HG03103 (cell line): ENCODE data around the gene C1orf159.
A peak's percentile ranks its signal among the peaks of the same experiment; 100 is the strongest.
"Not testable (repeated sequence)": the region's sequence is repeated elsewhere in the genome, so short reads cannot be mapped to it uniquely, and the experiment has no call there.

Source experiments
- ATAC-seq: cut with Tn5 transposase; IDR thresholded peaks from one replicate; pipeline ENCODE4 v1.9.1; 2021; ENCODE audit warnings: low read depth; ENCODE audit not compliant: unreplicated experiment

Gene C1orf159

DNA sequence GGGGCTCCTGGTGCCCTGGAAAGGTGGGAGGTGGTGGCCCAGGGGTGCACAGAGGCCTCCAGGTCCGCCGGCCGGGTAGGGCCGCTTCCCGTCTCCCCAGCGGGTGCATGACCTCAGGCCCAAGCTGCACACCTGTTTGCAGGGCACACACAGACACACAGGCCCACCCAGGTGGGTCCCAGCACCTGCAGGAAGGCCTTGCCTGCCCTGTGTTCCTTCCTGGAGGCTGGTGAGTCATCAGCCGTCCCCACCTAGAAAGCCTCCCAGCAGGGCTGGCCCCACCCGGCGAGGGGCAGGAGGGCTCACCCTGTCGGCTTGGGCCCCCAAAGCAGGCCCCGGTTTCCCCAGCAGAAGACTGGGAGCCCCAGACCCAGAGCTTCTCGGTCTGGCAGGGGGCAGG is 34.2 kb upstream of the C1orf159 start:
- no peak for ATAC-seq

DNA sequence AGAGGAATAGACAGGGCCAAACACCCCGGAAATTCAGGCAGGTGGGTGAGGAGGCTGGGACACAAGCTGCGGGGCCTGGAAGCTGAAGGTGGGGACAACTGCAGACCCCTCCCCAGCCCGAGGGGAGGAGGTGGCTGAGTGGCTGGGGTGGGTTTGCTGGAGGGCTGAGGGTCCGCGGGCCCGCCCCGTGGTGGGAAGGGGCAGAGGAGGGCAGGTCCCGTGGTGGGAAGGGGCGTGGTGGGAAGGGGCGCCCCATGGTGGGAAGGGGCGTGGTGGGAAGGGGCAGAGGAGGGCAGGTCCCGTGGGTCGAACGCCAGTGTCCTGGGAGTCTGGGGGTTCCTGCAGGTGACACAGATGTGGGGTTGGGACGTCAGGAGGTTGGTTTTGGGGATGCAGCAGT is 33.5 kb upstream of the C1orf159 start:
- ATAC-seq, result no peak

DNA sequence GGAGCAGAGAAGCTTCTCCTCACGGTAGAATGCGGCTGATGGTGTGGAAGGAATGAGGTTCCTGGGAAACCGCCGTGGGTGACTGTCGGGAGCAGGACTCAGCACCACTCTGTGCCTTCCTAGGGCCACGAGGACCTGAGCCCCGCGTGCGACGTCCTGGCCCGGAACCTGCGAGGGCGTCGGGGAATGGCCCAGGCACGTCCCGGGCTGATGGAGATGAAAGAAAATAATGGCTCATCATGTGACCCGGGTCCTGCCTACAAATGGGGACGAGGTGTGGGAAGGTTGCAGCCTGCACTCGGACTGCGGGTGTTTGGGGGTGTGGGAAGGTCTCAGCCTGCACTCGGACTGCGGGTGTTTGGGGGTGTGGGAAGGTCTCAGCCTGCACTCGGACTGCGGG is 32.7 kb upstream of the C1orf159 start:
- ATAC-seq, result no peak

DNA sequence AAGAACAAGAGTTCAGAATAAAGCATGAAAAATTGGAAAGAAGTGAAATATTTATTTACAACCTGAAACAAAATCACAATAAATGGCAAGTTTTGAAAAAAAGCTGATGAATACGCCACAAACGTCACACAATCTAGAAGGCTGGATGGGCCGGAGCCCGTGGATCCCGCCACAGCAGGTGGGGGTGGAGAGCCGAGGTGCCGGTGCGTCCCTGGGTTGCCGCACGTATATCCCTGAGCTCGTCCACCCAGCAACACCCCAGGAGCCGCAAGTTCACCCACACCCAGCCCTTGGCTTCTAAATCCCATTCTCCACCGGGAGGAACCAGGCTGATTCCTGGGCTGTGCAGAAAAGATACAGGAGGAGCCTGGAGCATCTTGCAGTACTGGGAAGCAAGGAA is 32.2 kb upstream of the C1orf159 start:
- no peak for ATAC-seq

DNA sequence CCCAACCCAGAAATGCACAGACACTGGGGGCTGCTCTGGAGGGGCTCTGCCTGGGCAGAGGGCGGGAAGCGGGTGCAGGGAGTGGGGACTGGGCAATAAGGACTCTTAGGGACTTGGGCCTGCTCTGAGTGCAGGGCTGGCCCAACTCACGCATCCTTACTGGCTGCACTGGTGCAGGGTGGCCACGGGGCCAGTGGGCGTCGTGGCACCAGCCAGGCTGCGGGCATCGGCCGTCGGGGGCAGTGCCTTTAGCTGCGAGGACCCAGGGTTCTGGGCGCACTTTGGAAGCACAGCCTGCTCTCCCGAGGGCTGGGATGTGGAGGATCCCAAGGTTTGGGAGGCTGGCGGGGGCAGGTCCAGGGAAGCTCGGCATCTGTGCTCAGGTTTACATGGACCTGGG is 30.7 kb upstream of the C1orf159 start:
- ATAC-seq, result no peak

DNA sequence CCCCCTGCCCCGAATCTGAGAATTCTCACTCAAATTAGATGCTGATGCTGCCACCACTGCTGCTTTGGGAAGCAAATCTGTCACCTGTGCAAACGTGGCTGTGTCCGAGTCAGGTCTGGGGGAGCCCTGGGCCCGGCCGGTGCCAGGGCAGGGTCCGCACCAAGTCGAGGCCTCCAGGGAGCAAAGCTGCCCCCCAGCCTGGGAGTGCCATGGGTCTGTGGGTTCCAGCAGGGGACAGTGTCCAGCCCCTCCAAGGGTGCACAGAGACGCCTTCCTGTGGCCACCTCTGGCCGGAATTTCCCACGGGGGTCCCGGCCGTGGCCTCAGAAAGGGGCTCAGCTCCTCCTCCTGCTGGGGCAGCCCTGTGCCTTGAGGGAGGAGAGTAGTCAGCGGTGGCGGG is 30.1 kb upstream of the C1orf159 start:
- no peak for ATAC-seq

DNA sequence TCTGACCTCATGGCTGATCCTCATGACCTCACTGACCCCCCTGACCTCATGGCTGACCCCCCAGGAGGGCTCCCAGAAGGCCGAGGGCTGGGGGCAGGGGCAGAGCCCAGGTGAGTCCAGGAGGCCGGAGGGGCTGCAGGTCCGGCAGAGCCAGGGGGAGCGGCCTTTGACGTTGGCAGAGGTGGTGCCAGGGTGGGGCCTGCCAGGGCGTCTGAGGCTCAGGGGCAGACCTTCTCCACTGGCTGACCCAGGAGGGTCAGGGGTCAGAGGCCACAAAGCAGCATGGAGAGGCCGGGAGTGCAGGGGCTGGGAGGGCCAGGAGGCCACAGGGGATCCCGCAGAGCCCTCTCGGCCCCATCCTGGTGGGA is 29.6 kb upstream of the C1orf159 start:
- ATAC-seq, result no peak

DNA sequence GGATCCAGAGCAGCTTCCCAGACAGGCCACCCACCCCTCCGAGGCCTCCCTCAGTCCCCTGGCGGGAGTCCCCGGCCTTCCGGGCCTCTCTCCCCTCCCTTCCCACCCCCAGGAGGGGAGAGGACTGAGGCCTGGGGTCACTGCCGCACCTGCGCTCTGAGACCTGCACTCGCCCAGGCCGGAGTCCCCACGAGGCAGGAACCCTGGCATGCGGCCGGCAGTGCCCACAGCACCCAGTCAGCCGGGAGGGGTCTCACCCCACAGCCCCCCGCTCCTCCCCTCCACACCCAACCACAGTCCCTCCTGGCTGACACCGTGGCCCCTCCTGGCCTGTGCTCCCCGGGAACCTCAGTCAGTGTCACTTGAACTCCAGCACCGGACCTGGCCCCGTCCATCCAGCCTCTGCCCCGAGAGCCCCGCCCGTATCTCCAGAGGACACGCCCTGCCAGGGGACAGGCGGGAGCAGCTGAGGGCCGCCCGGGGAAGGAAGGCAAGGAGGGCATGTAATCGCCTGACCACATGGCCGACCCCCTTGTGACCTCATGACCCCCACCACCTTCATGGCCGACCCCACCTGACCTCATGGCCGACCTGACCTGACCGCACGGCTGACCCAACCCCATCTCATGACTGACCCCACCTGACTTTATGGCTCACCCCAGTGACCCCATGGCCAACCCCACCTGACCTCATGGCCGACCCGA is 29.1 kb upstream of the C1orf159 start:
- no peak for ATAC-seq

DNA sequence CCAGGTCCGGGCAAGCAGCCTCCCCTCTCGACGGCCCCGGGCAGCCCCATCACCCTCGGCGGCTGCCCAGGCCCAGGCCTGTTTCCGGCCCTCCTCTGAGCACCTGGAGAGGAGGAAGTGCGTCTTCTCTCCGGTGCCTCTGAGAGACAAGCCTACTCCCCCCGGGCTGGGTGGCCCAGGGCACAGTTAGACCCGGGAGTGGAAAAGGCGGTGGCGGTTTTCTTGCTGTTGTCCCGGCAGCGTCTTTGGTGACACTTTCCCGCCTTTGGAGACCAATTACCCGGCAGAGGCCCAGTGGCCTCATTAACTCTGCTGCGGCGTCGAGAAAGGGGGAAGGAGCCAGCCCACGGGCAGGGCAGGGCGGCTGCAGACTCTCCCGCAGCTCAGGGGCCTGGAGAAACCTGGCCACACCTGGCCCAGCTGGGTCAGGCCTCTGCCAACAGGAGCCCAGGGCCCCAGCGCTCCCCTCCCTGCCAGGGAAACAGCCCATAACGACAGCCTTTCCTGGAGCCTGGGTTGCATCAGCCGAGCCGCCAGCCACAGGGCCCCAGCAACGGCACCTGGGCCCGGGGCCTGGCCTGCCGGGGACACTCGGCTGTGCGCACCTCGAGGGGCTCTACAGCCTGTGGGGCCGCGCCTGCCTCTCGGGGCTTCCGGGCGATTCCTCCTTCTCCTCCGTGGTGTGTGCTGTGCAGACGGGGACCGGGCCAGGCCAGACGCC is 28.4 kb upstream of the C1orf159 start:
- no peak for ATAC-seq

DNA sequence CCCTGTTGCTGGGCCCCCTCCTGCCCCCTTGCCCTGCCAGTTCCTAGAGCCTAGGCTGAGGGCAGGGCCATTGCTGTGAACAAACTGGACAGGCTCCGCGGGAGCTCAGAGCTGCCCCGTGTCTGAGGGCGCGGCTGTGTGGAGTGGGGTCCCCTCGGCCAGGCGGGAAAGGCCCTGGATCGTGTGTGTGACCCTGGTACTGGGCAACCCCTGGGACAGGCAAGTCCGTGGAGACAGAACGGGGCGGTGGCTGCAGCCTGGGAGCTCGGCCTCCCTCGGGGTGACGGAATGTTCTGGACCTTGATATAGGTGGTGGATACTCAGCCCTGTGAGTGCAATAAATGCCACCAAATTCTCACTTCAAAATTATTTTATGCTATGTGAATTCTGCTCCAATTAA is 27.7 kb upstream of the C1orf159 start:
- no peak for ATAC-seq

DNA sequence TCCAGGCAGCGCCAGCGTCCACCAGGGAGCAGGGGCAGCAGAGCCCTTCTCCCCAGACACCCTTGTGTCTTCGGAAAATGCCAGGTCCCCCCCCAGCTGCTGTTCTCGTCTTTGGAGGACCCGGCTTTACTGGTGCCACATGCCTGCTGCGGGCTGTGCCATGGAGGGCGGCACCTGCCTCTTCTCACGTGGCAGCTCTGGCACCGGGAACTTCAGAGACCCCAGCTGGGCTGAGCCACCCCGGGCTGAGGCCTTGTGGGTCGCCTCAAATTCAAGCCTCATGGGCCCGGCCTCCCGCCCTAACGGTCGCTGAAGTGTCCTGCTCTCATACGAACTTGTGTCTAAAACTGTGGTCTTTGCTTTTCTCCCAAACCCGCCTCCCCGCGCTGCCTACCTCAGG is 27.0 kb upstream of the C1orf159 start:
- no peak for ATAC-seq

DNA sequence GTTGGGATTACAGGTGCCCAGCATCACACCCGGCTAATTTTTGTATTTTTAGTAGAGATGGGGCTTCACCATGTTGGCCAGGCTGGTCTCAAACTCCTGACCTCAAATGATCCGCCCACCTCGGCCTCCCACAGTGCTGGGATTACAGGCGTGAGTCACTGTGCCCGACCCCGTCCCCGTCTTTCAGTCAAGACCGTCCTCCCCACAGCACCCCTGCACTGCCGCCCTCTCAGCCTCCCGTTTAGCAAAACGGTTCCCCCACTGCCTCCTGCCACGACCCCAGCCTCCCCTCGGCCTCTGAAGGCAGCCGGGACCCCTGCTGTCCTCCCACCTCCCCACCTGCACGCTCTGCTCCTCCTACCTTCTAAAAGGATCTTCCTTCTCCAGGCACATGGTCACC is 26.5 kb upstream of the C1orf159 start:
- ATAC-seq, result not testable (repeated sequence)

DNA sequence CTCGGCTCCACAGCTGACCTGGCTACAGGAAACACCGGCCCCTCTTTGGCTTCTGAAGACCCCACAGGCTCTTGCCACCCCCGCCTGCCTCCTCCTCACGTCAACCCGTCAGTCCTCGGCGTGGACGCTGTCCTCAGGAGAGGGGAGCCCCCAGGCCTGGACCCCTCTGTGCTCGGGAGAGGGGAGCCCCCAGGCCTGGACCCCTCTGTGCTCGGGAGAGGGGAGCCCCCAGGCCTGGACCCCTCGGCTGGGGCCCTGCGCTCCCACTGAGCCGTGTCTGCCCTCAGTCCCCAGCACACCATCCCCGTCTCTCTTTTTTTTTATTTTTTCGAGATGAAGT is 26.0 kb upstream of the C1orf159 start:
- no peak for ATAC-seq

DNA sequence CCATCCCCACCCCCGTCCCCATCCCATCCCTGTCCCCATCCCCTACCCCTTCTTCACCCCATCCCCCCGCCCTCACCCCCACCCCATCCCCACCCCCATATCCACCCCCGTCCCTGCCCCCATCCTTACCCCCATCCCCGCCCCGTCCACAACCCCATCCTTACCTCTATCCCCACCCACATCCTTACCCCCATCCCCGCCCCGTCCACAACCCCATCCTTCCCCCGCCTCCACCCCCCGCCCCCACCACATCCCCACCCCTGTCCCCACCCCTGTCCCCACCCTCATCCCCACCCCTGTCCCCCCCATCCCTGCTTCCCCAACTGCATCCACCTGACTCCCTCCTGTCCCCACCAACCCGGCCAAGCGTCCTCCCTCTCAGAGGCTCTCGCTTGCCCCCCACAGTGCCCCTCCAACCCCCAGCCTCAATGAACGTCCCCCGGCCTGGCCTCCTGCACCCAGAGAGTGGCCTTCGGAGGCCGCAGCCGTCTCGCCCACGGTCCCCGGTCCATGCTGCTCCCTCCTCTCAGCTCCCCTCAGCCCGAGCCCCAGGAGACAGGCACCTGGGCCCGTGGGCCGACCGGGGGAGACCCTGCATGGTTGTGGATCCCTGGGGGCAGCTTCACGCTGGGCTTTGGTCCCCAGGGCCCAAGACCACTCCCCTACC is 25.5 kb upstream of the C1orf159 start:
- ATAC-seq, result no peak

DNA sequence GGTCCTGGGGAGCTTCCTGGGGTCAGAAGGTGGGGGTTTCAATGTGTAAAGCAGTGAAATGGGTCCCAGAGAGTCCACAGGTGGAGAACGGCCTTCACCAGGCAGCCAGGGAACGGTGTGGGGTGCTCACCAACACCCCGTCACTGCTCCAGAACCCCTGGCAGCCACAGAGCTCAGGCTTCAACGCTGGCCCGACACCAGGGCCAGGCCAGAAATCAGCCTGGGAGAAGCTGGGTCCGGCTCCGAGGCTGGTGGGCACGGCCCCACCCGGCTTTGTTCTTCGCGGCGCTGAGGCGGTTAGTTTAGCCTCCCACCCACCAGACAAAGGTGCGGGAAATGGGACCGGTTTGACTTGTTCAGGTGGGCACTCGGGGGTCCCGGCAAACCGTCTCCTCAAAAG is 24.8 kb upstream of the C1orf159 start:
- no peak for ATAC-seq

DNA sequence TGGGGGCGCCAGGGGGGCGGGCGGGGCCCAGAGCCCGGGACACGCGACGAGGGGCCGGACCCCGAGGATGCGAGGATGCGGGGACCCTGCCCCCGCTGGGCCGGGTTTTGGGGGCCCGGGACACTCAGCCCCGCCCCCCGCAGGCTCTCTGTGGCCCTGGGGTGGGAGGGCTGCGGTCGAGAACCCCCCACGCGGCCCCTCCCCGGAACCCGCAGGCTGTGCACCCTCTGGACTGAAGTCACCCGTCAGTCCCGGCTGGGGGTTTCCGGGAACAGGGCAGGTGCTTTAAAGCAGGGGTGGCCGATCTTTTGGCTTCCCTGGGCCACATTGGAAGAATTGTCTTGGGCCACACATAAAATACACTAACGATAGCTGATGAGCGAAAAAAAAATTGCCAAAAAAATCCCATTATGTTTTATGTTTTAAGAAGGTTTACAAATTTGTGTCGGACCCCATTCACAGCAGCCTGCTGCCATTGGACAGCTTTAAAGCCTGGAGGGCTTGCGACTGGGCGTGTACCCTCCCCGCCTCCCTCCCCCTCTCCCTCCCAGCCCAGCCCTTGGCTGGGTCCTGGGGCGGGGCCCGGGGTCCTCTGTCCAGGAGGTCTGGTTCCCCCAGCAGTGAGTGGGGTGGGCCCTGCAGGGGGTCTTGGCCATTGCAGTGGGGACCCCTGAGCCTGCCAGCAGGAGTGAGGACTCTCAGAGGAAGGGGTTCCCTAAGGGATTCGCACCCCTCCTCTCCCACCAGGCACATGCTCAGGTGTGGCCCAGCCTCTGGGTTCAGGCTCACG is 21.6 kb upstream of the C1orf159 start:
- peak; percentile 49 for ATAC-seq

DNA sequence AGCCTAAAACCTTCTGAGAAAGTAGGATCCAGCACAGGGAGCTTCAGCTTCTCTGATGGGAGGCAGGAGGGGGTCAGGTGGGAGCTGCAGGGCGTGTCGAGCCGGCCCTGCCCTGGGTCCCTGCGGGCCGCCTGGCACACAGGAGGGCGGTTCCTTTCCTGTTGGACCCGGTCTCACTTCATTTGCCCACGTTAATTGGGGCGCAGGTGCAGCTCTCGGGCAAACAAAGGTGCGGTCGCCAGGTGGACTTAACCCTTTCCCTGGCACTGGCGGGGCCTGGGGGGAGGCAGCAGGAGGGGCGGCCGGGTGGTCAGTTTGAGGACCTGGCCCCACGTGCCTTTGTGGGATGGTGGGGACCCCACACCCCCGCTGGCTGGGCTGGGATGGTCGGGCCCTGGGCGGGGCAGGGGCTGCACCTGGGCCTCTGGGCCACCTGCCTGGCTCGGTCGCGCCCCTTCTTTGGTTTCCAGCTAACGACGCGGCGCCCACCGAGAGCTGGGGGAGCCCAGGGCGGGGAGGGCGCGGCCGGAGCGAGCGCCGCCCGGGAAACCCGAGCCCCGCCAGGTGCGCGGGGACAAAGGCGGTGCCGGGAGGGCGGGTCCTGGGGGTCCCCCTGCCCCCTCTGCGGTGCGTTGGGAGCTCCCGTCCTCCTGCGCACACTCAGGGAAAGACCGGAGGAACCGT is 20.8 kb upstream of the C1orf159 start:
- peak; percentile 25 for ATAC-seq

DNA sequence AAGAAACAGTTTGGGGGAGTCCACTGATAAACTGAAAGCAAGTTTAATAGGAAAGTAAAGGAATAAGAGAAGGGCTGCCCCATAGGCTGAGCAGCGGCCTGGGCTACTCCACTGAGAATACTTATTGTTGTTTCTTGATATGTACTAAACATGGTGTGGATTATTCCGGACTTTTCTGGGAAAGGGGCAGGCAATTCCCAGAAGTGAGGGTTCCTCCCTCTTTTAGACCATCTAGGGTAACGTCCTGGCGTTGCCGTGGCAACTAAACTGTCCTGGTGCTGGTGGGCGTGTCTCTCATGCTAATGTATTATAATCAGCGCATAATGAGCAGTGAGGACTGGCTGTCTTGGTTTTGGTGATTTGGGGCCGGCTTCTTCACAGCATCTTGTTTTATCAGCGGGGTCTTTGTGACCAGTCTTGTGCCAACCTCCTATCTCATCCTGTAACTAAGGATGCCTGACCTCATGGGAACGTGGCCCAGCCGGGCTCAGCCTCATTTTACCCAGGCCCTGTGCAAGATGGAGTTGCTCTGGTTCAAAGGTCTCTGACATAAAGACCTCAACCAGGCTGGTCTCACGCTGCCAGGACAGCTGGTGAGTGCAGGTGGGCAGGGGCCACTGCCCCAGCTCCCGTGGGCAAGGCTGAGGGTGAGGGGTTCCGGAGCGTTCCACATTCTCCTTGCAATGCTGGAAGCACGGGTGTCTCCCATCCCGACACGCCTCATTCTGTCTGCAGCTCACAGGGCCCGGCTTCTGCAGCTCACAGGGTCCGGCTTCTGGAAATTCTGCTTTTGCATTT is 19.6 kb upstream of the C1orf159 start:
- ATAC-seq, result no peak

DNA sequence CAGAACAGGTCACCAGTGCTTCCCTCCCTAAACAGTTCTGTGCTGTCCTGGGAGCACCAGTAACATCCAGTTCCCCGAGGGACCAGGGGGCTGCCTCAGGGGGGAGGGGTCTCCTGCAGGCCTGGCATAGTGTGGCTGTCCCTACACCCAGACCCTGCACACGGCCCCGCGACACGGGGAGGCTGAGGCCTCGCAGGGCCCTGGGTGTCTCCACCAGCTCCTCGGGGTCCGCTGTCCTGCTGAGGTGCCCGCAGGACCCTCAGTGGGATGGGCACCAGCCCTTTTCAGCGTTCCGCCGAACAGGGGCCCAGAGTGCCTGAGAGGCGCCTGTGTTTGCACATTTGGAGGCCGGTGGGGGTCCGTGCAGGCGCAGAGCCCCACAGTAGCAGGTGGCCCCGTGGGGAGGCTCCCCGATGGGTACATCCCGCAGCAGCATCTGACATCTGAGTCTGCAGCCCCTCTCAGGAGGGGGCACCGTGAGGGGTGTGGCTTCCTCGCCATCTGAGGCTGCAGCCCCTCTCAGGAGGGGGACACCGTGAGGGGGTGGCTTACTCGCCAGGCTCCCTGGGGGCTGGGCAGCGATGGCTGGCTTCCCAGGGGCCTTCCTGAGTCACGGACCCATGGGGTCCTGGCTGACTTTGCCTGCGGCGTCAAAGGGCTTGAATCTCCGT is 18.5 kb upstream of the C1orf159 start:
- ATAC-seq, result no peak
